Stimulated activated CD4-positive, alpha-beta T cell treated with anti-CD3 and anti-CD28 coated beads, Interleukin-12 subunit alpha, Interleukin-12 subunit beta, amount 100 ng/mL, for 24 hours (primary cell): Measurements from ENCODE around the gene MED9.

ENCODE experiments used
- DNase-seq, 2 experiments: peaks; one replicate each; pipeline ENCODE4 v3.0.0-alpha.2; 2020; ENCODE audit warnings: low read depth in 2 of 2

The MED9 gene

GRCh38 chr17:17515934-17516930, 39.4 kb downstream of the MED9 start:
- DNase-seq: no peak

- DNase-seq: no peak
These were observed 40.3 kb downstream of the MED9 start for GRCh38 chr17:17516941-17517720.

- no peak for DNase-seq
These were observed 41.2 kb downstream of the MED9 start for GRCh38 chr17:17518014-17518413.

GRCh38 chr17:17518951-17519350, 42.2 kb downstream of the MED9 start:
- no peak for DNase-seq

- DNase-seq: no peak
These were observed 43.1 kb downstream of the MED9 start for GRCh38 chr17:17519886-17520285.

GRCh38 chr17:17520599-17521232, 43.9 kb downstream of the MED9 start:
- no peak for DNase-seq

GRCh38 chr17:17523001-17523730, 46.4 kb downstream of the MED9 start:
- no peak for DNase-seq

GRCh38 chr17:17523731-17524490, 47.1 kb downstream of the MED9 start:
- no peak for DNase-seq

GRCh38 chr17:17525311-17525710, 48.5 kb downstream of the MED9 start:
- DNase-seq: no peak

GRCh38 chr17:17525956-17526355, 49.2 kb downstream of the MED9 start:
- no peak for DNase-seq

- no peak for DNase-seq
These were observed 49.6 kb downstream of the MED9 start for GRCh38 chr17:17526369-17526768.

- DNase-seq: no peak
These were observed 50.7 kb downstream of the MED9 start for GRCh38 chr17:17527534-17527933.

GRCh38 chr17:17527956-17528500, 51.2 kb downstream of the MED9 start:
- no peak for DNase-seq

- DNase-seq: no peak
These were observed 52.2 kb downstream of the MED9 start for GRCh38 chr17:17528696-17529652.

GRCh38 chr17:17531156-17531555, 54.4 kb downstream of the MED9 start:
- DNase-seq: no peak

GRCh38 chr17:17532991-17533390, 56.2 kb downstream of the MED9 start:
- DNase-seq: no peak

GRCh38 chr17:17533901-17534441, 57.2 kb downstream of the MED9 start:
- no peak for DNase-seq

- no peak for DNase-seq
These were observed 59.2 kb downstream of the MED9 start for GRCh38 chr17:17535957-17536356.

GRCh38 chr17:17536702-17537101, 59.9 kb downstream of the MED9 start:
- DNase-seq: no peak
